GM21528 (cell line): Measurements from ENCODE around the gene SMPX.
"Not testable (repeated sequence)": the region's sequence is repeated elsewhere in the genome, so short reads cannot be mapped to it uniquely, and the experiment has no call there.

Experiments
- ATAC-seq: cut with Tn5 transposase; IDR thresholded peaks from one replicate; pipeline ENCODE4 v1.9.1; 2021; ENCODE audit warnings: mild to moderate bottlenecking, moderate library complexity; ENCODE audit not compliant: unreplicated experiment, low FRiP score

SMPX gene

DNA sequence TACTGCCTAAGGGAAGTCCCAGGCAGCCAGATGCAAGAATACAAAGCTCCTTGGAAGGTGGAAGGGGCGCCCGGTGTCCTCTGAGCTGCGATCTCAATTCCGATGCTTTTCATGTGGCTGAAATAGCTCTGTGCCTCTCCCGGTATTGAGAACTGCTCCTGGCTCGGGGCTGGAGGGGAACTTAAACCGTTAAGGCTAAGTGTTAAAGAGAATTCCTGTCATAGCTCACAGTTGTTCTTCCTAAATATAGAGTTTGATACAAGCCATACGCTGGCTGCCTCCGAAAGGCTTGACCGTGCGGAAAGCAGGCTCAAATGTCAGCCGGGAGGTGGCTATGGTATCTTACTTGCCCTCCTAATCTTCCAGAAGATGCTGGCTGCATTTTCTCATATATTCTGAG, at the start of gene SMPX:
Gene SMPX (minus strand): TSS at position 157 of the 400 bp plus-strand sequence. CDS start 3,826 bp downstream, outside the sequence.
- no peak for ATAC-seq

DNA sequence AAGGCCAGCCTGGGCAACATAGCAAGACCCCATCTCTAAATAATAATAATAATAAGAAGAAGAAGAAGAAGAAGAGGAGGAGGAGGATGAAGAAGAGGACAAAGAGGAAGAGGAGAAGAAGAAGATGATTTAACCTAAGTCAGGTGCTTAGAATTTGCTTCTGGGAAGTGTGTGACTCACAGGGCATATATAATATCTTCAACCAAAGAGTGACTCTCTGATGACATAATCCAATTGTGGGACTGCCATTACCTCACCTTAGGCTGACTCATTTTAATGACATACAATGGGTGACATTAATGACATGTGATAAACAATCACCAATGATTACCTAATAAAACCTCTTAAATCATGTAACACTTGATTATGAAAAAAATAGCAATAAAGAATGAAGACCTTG, 48.8 kb upstream of the SMPX start:
- ATAC-seq, result no peak

DNA sequence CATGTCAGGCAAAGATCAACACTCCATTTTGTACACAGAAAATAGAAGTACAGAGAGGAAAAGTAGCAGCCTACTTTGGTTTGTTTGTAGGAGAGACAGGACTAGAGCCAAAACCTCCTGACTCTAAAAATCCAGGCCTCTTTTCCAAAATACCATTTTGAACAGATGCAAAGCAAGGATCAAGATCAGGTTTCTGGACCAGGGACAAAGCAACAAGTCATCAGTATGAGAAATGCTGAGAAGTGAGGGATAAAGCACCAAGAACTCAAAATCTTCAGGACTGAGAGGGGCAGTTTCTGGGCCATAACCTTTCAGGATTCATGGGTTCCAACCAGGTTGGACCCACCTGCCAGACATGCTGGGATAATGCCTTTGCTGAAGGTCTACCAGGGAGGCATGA, 44.9 kb upstream of the SMPX start:
- no peak for ATAC-seq

DNA sequence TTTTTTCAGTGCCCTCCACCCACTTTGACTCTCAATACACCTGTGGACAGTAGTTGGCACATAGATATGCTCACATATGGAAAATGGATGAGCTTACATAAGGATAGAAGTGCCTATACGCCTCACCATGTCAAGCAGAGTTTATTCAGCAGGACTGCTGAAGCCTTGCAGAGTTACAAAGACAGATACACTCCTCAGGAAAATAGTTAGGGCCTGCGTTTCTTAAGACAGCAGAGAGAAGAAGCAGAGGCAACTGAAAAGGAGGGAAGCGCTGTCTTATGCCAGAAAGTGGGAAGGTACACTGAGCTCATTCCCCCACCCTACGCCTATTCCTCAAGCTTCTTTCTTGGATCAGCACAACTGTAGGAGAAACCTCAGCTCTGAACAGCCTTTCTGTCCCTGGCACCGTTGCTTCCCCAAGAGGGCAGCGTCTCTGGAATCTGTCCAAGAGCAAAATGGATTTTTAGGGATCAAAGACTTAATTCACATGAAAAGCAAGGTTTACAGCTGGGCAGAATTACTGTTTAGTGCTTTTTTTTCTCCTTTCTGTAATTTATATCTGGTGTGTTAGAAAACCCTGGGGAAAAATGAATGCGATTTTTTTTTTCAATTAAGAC, 44.2 kb upstream of the SMPX start:
- no peak for ATAC-seq

DNA sequence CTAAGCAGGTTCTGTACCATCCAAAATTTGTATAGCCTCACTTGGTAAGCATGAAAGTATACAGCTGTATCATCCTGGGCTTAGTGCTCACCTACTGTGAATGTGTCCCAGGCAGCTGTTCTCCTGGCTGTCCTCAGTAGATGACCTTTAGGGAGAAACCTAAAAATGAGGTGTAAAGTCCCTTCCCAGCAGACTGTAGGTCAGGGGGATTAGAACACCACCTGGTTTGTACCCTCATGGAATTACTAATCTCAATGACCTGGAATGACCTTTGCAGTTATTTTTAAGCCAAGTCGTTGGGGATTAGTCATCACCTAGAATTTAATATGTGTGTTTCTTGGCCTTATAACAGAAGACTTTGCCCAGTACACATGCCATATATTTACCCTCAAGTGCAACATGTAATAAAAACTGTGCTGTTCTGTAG, 42.4 kb upstream of the SMPX start:
- ATAC-seq, result no peak

DNA sequence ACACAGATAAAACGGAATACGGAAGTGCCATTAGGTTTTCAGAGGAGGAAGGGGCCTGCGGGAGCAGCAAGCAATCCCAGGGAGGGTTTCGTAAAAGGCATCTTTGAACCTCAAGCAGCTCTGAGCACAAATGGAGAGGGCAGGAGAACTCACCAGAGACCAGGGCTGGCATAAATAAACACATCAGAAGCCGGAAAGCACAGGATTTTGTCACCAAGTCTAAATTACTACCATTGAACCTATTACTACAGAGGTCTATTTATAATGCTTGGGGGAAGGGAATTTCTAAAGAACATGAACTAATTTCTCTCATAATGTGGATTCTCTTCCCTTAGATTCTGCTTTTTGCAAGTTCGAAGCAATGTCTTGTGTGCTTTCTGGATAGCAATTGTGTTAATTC, 41.9 kb upstream of the SMPX start:
- no peak for ATAC-seq

DNA sequence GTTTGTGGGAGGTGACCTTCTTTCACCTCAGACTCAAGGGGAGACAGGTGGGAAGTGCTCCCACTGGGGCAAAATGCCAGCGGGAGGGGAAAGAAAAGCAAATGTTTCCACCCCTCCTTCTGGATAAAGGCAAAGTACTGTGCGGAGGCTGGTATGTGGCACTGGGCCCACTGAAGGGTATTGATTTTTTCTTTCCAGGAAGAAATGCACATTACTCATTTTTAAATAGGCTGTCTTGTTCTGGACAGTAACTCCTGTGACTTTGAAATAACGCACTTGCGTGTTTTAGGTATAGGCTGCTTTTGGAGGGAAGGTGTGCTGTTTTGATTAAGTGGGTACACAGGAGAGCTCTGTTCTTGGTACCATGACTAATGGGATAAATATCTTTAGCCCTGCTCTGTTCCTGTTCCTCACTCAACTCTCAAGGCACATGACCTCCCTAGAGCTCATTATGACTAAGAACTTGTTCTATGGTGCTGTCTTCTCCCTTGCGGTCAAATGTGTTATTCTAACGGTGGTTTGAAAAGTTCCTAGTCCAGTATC, 40.8 kb upstream of the SMPX start:
- peak; percentile 60 for ATAC-seq

DNA sequence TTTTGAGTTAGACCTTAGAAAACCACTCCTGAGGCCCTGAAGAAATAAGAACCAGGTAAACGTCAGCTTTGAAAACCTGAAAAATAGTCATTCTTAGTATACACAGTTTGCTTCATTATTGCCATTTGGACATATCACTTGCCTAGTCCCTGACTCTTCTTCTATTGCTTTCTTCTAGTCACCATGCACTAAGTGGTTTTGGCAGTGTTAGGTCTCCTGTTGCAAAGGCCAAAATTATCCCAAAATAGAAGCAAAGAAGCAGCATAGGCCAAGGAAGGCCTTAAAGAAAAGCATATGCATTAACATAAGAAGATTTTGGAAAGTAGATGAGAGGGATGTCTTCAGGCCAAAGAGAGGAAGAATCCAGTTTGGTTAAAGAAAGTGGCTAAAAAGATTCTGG, 24.1 kb upstream of the SMPX start:
- ATAC-seq, result no peak

DNA sequence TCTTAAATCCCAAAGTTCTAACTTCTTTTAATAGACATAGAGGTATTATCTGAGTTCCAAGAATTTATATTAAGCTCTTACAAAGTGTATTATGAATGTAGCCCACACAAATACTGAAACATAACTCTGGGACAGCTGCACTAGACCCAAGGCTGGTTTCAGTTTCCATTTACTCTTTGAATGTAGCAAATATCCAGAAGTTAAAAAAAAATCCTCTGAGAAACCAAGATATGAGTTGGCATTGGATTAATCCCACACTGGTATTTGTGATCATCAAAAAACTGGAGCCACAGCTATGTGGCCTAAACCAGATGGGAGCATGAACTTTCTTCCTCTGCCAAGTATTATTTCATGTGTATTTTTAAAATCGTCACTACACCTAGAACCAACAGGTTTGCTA, 23.6 kb upstream of the SMPX start:
- no peak for ATAC-seq

DNA sequence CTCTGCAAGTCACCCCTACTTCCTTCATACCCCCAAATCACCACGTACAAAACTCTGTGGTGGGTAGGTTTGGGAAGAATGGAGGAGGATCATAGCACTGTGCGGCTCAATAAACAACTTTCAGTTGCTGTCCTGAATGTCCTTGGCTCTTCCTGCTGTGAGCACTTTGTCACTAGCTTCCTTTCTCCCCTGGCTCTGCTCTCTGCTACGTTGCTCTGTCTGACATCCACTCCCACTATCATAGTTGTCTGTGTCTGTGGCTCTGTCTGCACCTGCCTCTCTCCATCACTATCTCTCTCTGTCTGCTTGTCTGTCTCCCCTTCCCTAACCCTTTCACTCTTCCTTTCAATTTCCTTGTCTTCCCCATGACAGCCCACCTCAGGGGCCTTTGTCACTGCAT, 21.2 kb upstream of the SMPX start:
- no peak for ATAC-seq

DNA sequence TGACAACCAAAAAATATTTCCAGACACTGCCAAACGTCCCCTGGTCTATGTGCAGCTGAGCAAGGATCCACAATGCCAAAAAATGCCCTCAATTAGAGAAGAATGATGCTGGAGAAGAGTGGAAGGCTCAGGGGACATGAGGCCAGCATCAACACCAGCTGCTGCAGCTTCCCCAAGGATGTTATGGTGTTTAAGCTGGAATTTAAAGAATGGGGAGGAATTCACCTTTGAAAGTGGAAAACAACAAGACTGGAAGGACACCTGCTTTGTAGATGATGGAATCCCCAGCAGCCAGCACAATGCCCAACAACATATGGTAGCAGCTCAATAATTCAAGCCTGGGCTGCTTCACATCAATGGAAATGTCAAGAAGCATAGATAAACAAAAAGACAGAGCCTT, 20.3 kb upstream of the SMPX start:
- no peak for ATAC-seq

DNA sequence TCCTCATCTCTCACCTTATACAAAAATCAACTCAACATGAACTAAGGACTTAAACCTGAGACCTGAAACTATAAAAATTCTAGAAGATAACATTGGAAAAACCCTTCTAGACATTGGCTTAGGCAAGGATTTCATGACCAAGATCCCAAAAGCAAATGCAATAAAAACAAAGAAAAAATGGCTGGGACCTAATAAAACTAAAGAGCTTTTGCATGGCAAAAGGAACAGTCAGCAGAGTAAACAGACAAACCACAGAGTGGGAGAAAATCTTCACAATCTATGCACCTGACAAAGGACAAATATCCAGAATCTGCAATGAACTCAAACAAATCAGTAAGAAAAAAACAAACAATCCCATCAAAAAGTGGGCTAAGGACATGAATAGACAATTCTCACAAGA, 17.2 kb upstream of the SMPX start:
- not testable (repeated sequence) for ATAC-seq

DNA sequence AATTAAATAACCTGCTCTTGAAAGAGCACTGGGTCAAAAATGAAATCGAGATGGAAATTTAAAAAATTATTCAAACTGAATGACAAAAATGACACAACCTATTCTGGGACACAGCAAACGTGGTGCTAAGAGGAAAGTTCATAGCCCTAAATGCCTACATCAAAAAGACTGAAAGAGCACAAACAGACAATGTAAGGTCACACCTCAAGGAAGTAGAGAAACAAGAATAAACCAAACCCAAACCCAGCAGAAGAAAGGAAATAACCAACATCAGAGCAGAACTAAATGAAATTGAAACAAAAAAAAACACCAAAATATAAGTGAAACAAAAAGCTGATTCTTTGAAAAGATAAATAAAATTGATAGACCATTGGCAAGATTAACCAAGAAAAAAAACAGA, 15.1 kb upstream of the SMPX start:
- ATAC-seq, result not testable (repeated sequence)

DNA sequence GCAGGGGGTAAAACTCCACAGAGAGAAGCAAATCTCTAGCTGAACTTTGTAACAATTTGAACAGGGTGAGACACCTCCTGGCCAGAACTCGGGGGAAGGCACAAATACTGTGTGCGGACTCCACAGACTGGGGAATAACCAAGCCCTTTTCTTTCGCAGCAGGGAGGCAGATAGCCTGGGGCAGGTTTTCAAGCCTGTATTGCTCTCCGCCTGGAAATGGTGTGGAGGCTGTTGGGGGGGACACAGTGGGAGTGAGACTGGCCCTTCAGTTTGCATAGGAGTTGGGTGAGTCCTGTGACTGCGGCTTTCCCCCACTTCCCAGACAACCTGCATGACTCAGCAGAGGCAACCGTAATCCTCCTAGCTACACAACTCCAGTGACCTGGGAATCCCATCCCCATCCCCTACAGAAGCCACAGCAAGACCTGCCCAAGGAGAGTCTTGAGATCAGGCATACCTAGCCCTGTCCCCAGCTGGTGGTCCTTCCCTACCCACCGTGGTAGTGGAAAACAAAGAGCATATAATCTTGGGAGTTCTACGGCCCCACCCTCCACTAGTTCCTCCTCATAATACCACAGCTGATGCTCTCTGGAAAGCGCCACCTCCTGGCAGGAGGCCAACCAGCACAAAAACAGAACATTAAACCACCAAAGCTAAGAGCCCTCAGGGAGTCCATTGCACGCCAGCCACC, 12.9 kb upstream of the SMPX start:
- ATAC-seq, result no peak

DNA sequence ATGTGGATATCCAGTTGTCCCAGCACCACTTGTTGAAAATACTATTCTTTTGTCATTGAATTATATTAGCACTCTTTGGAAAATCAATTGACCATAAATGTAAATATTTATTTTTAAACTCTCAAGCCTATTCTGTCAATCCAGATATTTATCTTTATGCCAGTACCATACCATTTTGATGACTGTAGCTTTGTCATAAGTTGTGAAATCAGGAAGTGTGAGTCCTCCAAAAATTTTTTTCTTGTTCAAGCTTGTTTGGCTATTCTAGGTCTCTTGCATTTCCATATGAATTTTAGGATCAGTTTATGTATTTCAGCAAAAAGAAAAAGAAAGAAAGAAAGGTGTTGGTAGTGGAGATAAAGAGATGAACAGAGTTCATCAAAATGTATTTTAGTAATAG, 8.2 kb upstream of the SMPX start:
- no peak for ATAC-seq

DNA sequence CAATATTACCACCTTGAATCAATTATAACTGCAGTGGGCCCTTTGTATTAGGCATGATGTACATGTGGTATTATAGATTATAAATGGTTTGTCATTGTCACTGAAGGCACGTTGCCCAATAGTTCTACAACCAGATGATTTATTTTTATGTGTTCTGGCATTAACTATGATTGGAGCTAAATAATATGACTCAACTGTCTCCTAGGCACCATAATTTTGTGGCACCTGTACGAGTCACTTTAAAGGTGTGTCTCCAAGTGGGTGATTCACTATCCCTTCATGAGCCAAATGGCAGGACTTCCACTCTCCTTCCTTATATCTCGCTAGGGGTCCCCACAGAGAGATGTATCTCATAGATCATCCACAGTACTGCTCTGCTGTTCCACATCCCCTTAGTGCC, 6.1 kb upstream of the SMPX start:
- ATAC-seq, result no peak

DNA sequence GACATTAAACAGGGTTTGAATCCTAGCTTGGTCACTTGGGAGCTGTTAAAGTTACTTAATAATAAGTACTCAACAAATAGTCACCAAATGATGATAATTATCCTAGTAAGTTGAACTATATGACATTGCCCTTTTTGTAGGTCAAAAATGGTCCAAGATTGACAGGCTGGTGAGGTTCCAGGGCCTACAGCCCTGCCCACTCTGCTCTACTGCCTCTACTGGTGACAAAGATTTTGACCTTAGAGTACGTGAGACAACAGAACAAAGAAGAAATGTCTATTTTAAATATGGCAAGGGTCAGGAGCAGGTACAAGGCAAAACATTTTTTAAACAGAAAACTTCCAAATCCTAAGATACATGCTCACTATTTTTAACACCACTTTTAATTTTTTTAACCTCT, 572 bp upstream of the SMPX start:
- no peak for ATAC-seq

DNA sequence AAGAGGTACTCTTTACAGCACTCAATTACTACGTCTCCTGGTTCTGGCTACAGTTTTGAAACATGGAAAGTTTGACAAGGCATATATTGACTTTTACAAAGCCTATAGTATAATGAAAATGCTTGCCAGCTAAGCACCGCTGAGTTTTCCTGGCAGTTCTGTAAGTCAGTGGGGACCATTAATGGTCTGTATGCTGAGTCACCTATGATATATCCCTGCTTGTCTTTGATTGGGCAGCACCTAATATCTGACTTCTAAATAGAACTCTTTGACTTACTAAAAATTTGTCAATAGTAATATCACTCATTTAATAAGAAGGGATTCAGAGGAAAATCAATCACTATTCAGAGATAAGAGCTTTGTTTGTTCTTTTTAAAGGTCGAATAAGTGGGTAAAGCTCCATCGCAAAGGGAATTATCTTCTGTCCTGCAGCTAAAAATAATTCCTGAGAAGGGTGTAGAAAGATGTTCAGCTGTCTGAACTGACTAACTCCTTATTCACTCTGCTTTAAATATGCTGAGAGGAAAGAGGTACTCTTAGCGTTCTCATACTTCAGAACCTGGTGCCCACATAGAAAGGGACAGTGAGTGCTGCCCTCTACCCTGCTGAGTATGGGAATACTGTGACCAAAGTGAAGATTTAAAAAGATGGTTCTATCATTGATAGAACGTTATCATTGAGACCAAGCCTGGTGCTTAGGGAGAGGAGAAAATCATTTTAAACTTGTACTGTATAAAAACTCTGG, 959 bp downstream of the SMPX start:
- ATAC-seq, result no peak

DNA sequence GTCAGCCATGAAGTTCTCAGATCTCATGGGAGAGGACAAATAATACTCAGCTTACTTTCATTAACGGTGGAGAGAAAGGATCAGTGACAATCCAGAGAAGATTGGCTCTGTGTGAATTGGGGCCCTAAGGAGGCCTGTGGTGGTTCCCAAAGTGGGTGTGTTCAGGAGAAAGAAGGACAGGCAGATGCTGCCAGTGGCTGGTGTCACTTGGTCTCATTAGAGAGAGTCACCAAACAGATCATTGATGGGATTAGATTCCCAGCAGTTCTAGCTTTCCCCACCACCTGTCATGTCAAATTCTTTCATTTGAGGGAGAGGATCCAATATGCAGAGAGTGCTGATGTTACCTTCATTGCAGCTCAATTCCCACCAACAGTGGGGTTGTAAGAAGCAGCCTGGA, 8.0 kb downstream of the SMPX start:
- no peak for ATAC-seq

DNA sequence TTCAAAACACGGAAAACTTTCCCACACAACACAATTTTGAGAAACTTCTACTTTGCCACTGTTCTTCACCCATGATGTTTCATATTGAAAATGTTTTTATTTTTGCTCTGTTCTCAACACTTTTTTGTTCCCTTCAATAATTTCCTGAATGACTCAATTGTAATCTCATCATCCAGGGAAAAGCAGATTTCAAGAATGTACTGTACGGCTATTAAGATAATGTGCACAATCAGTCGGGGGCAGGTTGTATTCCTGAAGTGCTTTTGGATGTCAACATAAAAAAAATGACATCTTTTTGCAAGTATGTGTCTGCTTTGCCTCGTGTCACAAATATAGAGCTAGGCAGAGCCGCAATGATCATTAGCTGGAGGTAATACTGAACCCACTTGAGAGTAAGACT, 9.7 kb downstream of the SMPX start:
- no peak for ATAC-seq

DNA sequence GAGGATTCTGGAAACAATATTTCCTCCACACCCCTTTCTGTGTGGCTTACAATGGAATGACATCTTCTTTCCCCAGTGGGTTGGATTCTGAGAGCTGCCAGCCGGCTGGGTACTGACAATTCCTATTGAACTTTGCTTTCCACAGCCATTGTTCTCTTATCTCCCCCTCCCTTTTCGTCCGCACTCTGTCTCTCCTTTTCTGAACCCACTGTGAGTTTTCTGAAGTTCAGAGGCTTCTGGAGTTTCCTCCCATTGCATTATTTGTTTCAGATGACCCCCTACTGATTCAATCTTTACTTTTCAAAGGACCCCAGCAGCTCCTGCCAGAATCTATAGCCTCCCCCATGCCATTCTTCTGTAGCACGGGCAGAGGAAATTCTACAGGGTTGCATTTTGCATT, 10.4 kb downstream of the SMPX start:
- ATAC-seq, result no peak

DNA sequence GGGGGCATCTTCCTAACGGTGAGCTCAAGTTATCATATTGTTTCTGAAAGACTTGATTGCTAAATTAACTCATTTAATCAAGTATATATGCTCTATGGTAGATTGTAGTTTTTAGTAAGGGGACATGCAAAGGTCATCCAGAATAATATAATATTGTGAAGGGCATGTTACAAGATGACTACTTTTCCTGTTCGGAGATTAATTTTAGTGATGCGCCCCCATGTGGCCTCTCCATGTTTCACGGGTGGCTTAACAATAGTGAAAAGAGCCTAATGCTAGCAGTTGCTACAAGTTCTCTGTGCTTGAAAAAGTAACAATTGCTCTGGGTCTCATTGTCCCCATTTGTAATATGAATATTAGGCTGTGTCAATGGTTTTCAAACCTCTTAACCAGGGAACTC, 12.2 kb downstream of the SMPX start:
- ATAC-seq, result no peak
